Hepatocyte (in vitro differentiated cells): Measurements from ENCODE around the gene CRAMP1. TPM values are rescaled to one million over a fixed set of nuclear protein-coding genes. Genes with fewer than 3 reads are reported as not detected.

Experiments
- DNase-seq: peaks from one replicate; pipeline ENCODE4 v3.0.0-alpha.2; 2016; ENCODE audit warnings: low spot score
- H2AFZ ChIP-seq: fragments of 200-600 bp; sonication (generic); 2 replicates; pipeline ENCODE4 v1.6.0; 2016; ENCODE audit warnings: antibody characterized with exemption, mild to moderate bottlenecking
- H3K27ac ChIP-seq: fragments of 200-600 bp; sonication (generic); 2 replicates; pipeline ENCODE4 v1.5.1; 2016; ENCODE audit warnings: mild to moderate bottlenecking
- H3K27me3 ChIP-seq: fragments of 200-600 bp; sonication (generic); 2 replicates; pipeline ENCODE4 v1.6.1; 2016
- H3K36me3 ChIP-seq: fragments of 200-600 bp; sonication (generic); replicated peaks from 2 replicates; pipeline ENCODE4 v1.5.1; 2016; ENCODE audit warnings: low read depth; ENCODE audit not compliant: insufficient read depth
- H3K4me1 ChIP-seq: fragments of 200-600 bp; sonication (generic); 2 replicates; pipeline ENCODE4 v1.5.1; 2016; ENCODE audit warnings: mild to moderate bottlenecking, moderate library complexity; ENCODE audit not compliant: insufficient read depth
- H3K4me2 ChIP-seq: fragments of 200-600 bp; sonication (generic); 2 replicates; pipeline ENCODE4 v1.6.0; 2016
- H3K4me3 ChIP-seq: fragments of 200-600 bp; sonication (generic); 2 replicates; pipeline ENCODE4 v1.5.1; 2016; ENCODE audit warnings: mild to moderate bottlenecking
- H3K79me2 ChIP-seq: fragments of 200-600 bp; sonication (generic); 2 replicates; pipeline ENCODE4 v1.6.0; 2017; ENCODE audit warnings: mild to moderate bottlenecking
- H3K9me2 ChIP-seq: fragments of 200-600 bp; sonication (generic); replicated peaks from 2 replicates; pipeline ENCODE4 v1.6.0; 2017; ENCODE audit warnings: mild to moderate bottlenecking; ENCODE audit not compliant: insufficient read depth
- H3K9me3 ChIP-seq: fragments of 200-600 bp; sonication (generic); 2 replicates; pipeline ENCODE4 v1.5.1; 2016; ENCODE audit warnings: low read depth, mild to moderate bottlenecking
- H4K20me1 ChIP-seq: fragments of 200-600 bp; sonication (generic); 2 replicates; pipeline ENCODE4 v1.6.0; 2016; ENCODE audit warnings: mild to moderate bottlenecking; ENCODE audit not compliant: insufficient read depth, poor library complexity, severe bottlenecking
- CTCF ChIP-seq: fragments of 200-600 bp; sonication (generic); IDR thresholded peaks from 2 replicates; pipeline ENCODE4 v1.5.1; 2016; ENCODE audit warnings: antibody characterized with exemption, mild to moderate bottlenecking; ENCODE audit not compliant: poor library complexity
- EZH2 ChIP-seq: fragments of 200-600 bp; sonication (generic); IDR thresholded peaks from 2 replicates; pipeline ENCODE4 v1.6.1; 2016; ENCODE audit warnings: antibody characterized with exemption, mild to moderate bottlenecking, borderline replicate concordance
- EZH2phosphoT487 ChIP-seq: fragments of 200-600 bp; sonication (generic); IDR thresholded peaks from one replicate; pipeline ENCODE4 v1.6.1; 2018; ENCODE audit warnings: antibody characterized with exemption, mild to moderate bottlenecking, low read depth, moderate library complexity; ENCODE audit not compliant: unreplicated experiment, severe bottlenecking
- WGBS: methylation state at CpG from one replicate; pipeline ENCODE4 v1.1.6; 2016; ENCODE audit warnings: low lambda C conversion rate; ENCODE audit errors: missing lambda C conversion rate; 5-methylcytosine and 5-hydroxymethylcytosine counted together
- polyA plus RNA-seq: library from polyadenylated mRNA; unstranded; fragments of >200 nt; fragmentation: Nextera tagmentation; extraction: Ambion mirVana; gene quantifications from 2 replicates; pipeline ENCODE4 v1.2.1, GENCODE V29; 2016
- total RNA-seq: library from RNA; depleted of rRNA; stranded (reverse); fragments of >200 nt; gene quantifications from 2 replicates; pipeline ENCODE4 v1.2.3, GENCODE V29; 2014

Gene CRAMP1
- total and polyA plus RNA-seq, 2 experiments from 2014 or later, result 6.7 to 8.2 TPM

- H3K36me3 ChIP-seq, result no peaks in the 10 kb centered on the region
Measured at GRCh38 chr16:1661826-1662225, 49.7 kb downstream of the CRAMP1 start.

GRCh38 chr16:1662543-1662942 is 50.4 kb downstream of the CRAMP1 start:
- Histone ChIP-seq H3K9me3 (no peaks in the 10 kb centered on the region), H3K36me3 (no peaks in the 10 kb centered on the region), H3K9me2 (no peaks in the 10 kb centered on the region), H3K79me2 (no peaks in the 10 kb centered on the region), H3K27me3 (no peaks in the 10 kb centered on the region), H2AFZ (no peak overlapping the region), H3K4me3 (no peak overlapping the region), H4K20me1 (no peaks in the 10 kb centered on the region), H3K4me1 (no peaks in the 10 kb centered on the region), H3K27ac (no peak overlapping the region), H3K4me2 (no peak overlapping the region)
- DNase-seq, result no peak
- 92% methylated on average over 13 of the region's 20 CpGs for WGBS
- TF ChIP-seq CTCF (no peak), EZH2 (no peak), EZH2phosphoT487 (no peak)

More at GRCh38 chr16:1661826-1662225, 49.7 kb downstream of the CRAMP1 start:
- H2AFZ ChIP-seq, result no peak overlapping the region
- 100% methylated on average over 2 of the region's 2 CpGs for WGBS
- no peaks in the 10 kb centered on the region for H3K4me1 ChIP-seq
- no peaks in the 10 kb centered on the region for H3K79me2 ChIP-seq
- H4K20me1 ChIP-seq, result no peaks in the 10 kb centered on the region
- DNase-seq, result no peak
- H3K9me3 ChIP-seq, result no peaks in the 10 kb centered on the region
- no peak overlapping the region for H3K4me3 ChIP-seq
- H3K9me2 ChIP-seq, result no peaks in the 10 kb centered on the region
- no peaks in the 10 kb centered on the region for H3K27me3 ChIP-seq
- H3K4me2 ChIP-seq, result no peak overlapping the region
- TF ChIP-seq EZH2, result no peak
- TF ChIP-seq EZH2phosphoT487, result no peak
- TF ChIP-seq CTCF, result no peak
- H3K27ac ChIP-seq, result no peak overlapping the region

- Histone ChIP-seq H3K36me3 (no peaks in the 10 kb centered on the region), H3K79me2 (no peaks in the 10 kb centered on the region), H2AFZ (no peak overlapping the region), H4K20me1 (no peaks in the 10 kb centered on the region), H3K9me2 (no peaks in the 10 kb centered on the region), H3K4me1 (no peaks in the 10 kb centered on the region), H3K27ac (no peak overlapping the region), H3K4me2 (no peak overlapping the region), H3K4me3 (no peak overlapping the region), H3K27me3 (no peaks in the 10 kb centered on the region), H3K9me3 (no peaks in the 10 kb centered on the region)
- no peak for DNase-seq
- 96% methylated on average over 15 of the region's 15 CpGs for WGBS
- TF ChIP-seq CTCF (no peak), EZH2 (no peak), EZH2phosphoT487 (no peak)
Measured at GRCh38 chr16:1665829-1666228, 53.7 kb downstream of the CRAMP1 start.

- H3K27ac ChIP-seq, result no peak overlapping the region
- H3K9me2 ChIP-seq, result no peaks in the 10 kb centered on the region
- no peaks in the 10 kb centered on the region for H3K79me2 ChIP-seq
- no peaks in the 10 kb centered on the region for H3K36me3 ChIP-seq
- no peaks in the 10 kb centered on the region for H4K20me1 ChIP-seq
- no peaks in the 10 kb centered on the region for H3K4me1 ChIP-seq
- TF ChIP-seq CTCF (no peak), EZH2 (no peak)
- H3K9me3 ChIP-seq, result no peaks in the 10 kb centered on the region
- no peak overlapping the region for H3K4me3 ChIP-seq
- no peak overlapping the region for H3K4me2 ChIP-seq
- DNase-seq, result no peak
- no peaks in the 10 kb centered on the region for H3K27me3 ChIP-seq
- WGBS, result over 99% methylated on average over 13 of the region's 13 CpGs
- no peak overlapping the region for H2AFZ ChIP-seq
Measured at GRCh38 chr16:1666316-1666715, 54.2 kb downstream of the CRAMP1 start.
